Activated CD4-positive, alpha-beta T cell treated with anti-CD3 and anti-CD28 coated beads for 1 hour (primary cell): ENCODE measurements around the gene ZNF132.
A peak's percentile ranks its signal among the peaks of the same experiment; 100 is the strongest.
"Not testable (repeated sequence)": the region's sequence is repeated elsewhere in the genome, so short reads cannot be mapped to it uniquely, and the experiment has no call there.

ENCODE experiments used
- DNase-seq: peaks from one replicate; pipeline ENCODE4 v3.0.0-alpha.2; 2020

Gene ZNF132

GRCh38 chr19:58406818-58407657 lies 32.9 kb downstream of the ZNF132 start:
- no peak for DNase-seq

GRCh38 chr19:58403920-58404478 lies 36.0 kb downstream of the ZNF132 start:
- not testable (repeated sequence) for DNase-seq

GRCh38 chr19:58401840-58402421 lies 38.0 kb downstream of the ZNF132 start:
- DNase-seq: no peak

- DNase-seq: peak; percentile 99
These were observed 38.8 kb downstream of the ZNF132 start for GRCh38 chr19:58400916-58401839.

- DNase-seq: no peak
These were observed 39.5 kb downstream of the ZNF132 start for GRCh38 chr19:58400316-58400915.

- DNase-seq: no peak
These were observed 40.0 kb downstream of the ZNF132 start for GRCh38 chr19:58399903-58400302.

- no peak for DNase-seq
These were observed 41.4 kb downstream of the ZNF132 start for GRCh38 chr19:58398545-58398944.

GRCh38 chr19:58398087-58398486 lies 41.9 kb downstream of the ZNF132 start:
- no peak for DNase-seq

- no peak for DNase-seq
These were observed 42.4 kb downstream of the ZNF132 start for GRCh38 chr19:58397533-58398037.

GRCh38 chr19:58396691-58397532 lies 43.0 kb downstream of the ZNF132 start:
- DNase-seq: no peak

GRCh38 chr19:58395979-58396627 lies 43.9 kb downstream of the ZNF132 start:
- no peak for DNase-seq

- DNase-seq: no peak
These were observed 44.6 kb downstream of the ZNF132 start, which contains the start of gene RNF225 for GRCh38 chr19:58395220-58395978. RNF225 (plus strand) TSS chr19:58395656; CDS start chr19:58396090, 434 bp downstream.

GRCh38 chr19:58394821-58395219 lies 45.1 kb downstream of the ZNF132 start:
- no peak for DNase-seq

GRCh38 chr19:58393725-58394033 lies 46.3 kb downstream of the ZNF132 start:
- no peak for DNase-seq

GRCh38 chr19:58392945-58393724 lies 46.8 kb downstream of the ZNF132 start:
- no peak for DNase-seq

- no peak for DNase-seq
These were observed 51.8 kb downstream of the ZNF132 start for GRCh38 chr19:58388175-58388526.

- no peak for DNase-seq
These were observed 52.4 kb downstream of the ZNF132 start for GRCh38 chr19:58387338-58388174.

GRCh38 chr19:58386576-58387337 lies 53.2 kb downstream of the ZNF132 start, which contains the start of gene RPS5:
RPS5 (plus strand) TSS chr19:58387269; CDS start chr19:58388138, 869 bp downstream.
- DNase-seq: peak; percentile 96
